Measurements from ENCODE around the gene IP6K2.

IP6K2 gene

GRCh38 chr3:48662753-48663488 lies 54.1 kb downstream of the IP6K2 start, which contains the start of gene CELSR3:
CELSR3 (minus strand) TSS chr3:48662886; CDS start chr3:48662634, 252 bp downstream.
- DNase-seq, result peak; percentile 88

DNA sequence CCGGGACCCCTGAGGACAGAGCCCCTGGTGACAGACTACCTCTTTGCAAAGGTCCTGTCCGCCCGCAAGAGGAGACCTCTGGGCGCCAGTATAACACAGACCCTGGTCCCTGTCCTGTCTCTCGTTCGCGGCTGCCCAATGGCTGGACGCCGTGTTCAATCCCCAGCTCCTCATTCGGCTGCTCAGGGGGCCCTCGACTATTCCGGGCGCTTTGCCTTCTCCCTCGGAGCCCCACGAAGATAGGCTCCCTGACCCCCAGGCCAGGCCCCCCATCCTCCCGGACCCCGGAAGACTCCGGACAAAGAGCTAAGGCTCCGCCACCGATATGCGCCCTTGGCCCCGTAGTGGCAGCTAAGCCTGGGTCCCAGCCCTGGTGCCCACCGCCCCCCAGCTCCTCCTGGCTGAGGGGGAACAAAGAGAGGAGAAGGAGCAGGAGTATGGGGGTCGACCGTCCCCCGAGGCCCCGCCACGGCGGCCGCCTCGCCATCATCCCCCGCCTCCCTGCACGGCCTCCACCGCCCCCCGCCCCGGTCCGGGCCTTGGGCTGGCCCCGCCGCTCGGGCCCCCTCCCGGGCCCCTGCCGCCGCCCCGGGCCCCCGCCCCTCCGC lies 54.8 kb downstream of the IP6K2 start:
- no peak for DNase-seq

DNA sequence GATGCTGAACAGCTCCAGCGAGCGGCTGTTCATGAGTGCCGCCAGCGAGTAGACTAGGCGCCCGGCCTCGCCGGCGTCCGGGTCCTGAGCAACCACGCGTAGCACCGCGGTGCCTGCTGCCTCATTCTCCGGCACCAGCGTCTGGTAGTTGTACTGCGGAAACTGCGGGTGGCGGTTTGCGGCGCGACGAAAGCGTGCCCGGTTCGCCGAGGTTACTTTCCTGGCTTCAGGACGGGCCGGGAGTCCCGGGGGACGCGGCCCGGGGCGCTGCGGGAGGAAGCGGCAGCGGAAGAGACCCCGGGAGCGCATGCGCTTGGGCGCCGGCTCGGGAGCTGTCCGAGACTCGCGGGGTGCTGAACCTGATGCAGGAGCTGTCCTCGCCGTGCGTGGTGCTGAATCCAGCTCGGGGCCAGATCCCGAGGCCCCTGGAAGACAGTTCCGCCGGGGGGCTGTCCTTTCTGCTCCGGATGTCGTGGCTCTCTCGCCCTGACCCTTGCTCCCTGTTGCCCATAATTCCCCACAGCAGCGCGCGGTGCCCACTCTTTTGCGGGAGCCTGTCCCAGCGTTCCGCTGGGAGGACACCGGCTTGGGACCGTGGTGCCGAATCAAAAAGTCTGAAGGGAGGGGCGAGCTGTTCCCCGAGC lies 55.4 kb downstream of the IP6K2 start:
- peak; percentile 90 for DNase-seq

DNA sequence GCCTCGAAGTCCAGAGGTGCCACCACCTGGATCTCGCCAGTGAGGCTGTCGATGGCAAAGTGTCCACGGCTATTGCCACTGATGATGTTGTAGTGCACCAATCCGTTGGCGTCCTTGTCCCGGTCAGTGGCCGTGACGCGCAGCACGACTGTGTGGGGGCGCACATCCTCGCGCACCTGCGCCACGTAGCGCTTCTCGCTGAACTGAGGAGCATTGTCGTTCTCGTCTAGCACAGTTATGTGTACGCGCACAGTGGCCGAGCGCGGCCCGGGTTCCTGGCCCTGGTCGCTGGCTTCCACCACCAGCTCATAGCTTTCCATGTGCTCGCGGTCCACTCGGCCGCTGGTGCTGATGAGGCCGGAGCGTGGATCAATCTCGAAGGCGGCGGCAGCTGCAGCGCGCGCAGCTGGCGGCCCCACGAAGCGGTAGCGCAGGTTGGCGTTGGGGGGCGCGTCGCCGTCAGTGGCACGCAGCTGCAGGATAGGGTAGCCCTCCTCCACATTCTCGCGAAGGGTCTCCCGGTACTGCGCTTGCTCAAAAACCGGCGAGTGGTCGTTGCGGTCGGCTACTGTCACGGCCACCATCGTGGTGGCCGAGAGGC lies 56.1 kb downstream of the IP6K2 start:
- no peak for DNase-seq

DNA sequence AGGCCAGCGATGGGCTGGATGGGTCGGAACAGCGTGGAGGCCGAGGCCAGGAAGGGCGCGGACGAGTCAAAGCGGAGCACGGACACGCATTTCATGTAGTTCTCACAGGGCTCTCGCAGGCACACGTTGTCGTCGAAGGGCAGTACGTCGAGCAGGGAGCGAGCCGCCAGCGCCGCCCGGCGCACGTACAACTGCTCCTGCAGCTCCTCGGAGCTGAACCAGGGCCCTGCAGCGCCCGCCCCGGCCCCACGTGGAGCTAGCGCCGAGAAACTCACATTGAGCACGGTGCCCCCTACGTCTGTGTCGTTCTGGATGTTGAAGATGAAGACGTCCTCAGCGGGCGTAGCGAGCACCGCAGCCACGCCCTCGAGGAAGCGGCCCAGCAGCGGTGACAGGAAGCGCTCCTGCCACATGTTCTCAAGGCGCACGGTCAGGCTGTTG lies 60.2 kb downstream of the IP6K2 start:
- no peak for DNase-seq

- peak; percentile 94 for DNase-seq
These were observed 60.8 kb downstream of the IP6K2 start for GRCh38 chr3:48656061-48656840.

GRCh38 chr3:48655606-48656005 lies 61.4 kb downstream of the IP6K2 start:
- no peak for DNase-seq

DNA sequence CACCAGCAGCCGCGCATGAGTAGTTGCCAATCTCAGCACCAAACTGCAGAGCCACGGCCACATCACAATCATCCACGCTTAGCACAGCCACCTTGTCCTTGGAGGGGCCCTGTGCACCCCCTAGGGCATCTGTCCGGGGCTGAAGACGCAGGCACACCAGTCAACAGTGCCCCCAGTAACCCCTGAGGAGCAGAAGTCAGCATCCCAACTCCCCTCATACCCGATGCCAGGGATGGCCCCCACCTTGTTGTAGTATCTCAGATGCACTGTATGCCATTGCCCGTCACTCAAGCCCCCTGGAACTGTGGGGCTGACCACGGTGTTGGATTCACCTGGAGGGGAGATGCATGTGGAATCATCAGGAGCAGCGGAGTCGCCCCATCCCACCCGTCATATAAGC lies 62.0 kb downstream of the IP6K2 start:
- DNase-seq, result no peak

DNA sequence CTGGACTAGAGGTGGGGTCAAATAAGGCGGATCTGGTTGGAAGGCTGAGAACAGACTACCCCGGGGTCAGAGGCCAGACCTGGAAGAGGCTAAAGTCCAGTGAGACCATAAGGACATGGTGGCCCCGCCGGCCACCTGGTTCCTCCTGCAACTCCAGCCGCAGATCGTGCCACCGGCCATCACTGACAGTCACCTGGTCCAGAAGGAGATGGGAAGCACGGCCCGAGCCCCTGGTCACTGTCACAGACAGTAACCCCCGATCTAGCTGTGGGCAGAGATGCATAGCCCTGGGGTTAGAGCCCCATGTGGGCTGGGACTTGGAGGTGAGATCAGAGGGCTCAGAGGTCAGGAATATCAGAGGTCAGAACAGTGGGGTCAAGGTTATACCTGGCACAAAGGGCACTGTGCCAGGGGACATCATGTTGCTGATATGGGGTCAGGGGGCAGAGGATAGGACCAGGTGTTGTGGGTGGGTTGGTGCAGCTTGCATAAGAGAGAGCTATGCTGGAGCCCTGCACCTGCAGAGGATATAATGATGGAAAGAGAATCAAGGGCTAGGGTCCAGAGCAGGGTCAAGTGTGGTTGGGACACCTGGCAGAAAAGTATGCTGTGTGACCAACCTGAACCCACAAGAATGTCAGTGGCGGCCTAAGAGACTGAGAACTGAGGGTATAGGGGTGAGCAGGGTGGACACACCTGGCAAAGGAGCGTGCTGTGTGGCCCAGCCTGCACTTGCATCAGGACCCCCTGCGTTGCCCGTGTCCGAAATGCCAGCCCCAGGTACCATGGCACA lies 63.9 kb downstream of the IP6K2 start:
- no peak for DNase-seq

GRCh38 chr3:48651771-48652170 lies 65.2 kb downstream of the IP6K2 start:
- DNase-seq, result no peak

DNA sequence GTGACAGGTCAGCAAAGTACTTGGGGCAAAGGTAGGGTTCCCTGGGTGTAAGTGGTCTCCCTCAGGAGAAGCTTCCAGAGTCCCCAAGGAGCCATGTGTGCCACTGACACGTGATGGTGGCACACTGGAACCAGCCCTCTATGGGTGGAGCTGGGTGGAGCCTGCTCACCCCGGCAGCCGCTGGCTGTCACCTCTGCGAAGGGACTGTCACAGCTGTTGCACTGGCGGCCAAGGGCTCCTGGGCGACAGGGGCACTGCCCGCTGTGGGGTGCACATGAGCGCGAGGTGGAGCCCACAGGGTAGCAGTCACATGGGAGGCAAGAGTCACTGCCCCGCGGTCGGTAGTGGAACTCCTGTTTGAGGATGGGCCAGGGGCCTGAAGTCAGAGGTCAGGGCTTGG lies 66.3 kb downstream of the IP6K2 start:
- DNase-seq, result no peak

DNA sequence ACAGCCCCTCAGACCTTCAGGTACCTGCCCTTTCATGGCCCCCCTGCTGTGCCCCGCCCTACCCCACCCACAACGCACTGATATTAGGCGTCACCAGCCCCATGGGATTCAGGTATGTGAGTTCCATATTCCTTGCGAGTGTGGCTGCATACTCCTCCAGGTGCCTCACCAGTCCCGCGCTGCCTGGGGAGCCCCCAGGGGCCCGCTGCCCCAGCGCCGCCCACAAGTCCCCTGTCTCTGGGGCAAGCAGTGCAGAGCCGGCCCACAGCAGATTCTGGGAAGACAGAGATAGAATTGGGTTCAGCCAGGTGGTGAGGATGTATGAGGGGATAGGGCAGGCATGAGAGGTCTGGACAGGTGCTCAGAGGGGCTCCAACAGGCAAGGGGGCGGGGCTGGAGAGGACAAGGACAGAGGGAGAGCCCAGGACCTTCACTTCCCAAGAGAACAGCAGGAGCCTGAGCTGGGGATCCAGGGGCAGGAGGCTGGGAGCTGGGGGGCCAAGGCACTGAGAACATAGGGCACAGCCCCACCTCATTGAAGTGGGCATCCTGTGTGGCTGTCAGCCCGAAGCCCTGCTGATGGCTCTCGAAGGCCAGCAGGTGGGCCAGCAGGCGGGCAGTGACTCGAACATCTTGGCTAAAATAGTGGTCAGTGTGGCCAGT lies 68.7 kb downstream of the IP6K2 start:
- DNase-seq, result no peak

DNA sequence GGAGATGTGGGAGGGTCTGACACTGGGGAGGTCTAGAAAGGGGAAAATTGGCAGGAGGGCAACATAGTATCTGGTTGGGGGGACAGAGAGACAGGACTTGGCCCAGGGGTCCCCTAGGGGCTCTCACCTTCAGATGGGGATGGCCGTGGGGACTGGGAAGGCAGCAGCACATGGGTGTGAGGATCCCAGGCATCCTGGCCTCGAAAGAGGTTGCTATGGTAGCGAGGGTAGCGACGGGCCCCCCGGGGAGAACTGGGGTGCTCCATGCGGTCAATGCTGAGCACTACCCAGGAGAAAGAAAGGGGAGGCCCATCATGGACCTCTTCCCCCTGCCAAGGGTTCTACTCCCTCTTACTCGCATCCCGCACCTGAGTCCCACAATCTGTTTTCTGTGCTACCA lies 69.3 kb downstream of the IP6K2 start:
- no peak for DNase-seq

- no peak for DNase-seq
These were observed 71.9 kb downstream of the IP6K2 start for GRCh38 chr3:48644898-48645760.

- DNase-seq, result no peak
These were observed 74.4 kb downstream of the IP6K2 start for GRCh38 chr3:48642605-48643004.

- no peak for DNase-seq
These were observed 75.6 kb downstream of the IP6K2 start for GRCh38 chr3:48641396-48641795.

DNA sequence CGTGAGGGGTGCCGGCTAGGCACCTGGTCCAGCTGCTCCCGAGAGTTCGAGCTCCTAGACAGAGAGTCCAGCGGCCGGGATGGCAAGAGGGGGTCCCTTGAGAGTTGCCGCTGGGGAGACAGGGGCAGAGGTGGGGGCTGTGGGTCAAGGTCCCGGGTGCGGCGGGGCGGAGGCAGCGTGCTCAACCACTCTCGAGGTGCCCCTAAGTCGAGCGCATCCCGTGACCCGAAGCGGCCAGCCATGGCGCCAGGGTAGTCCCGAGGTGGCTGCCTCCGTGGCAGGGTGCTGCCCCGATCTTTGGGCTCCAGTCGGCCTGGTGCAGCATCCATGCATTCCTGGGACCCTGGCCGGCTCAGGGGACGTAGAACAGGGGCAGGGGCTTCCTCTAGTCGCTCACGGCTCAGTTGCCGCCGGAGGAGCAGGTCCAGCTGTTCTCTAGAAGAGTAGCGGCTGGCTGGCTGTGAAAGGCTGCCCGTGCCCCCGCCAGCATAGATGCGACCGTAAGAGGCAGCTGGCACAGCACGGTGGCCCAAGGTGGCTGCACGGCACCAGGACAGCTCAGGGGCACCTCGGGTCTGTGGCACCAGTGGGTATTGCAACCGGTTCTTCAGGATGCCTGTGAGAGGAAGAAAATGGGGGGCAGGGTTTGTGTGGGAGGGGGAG lies 76.9 kb downstream of the IP6K2 start:
- no peak for DNase-seq
